ENCODE data around the gene SGO2.
"Not testable (repeated sequence)": the region's sequence is repeated elsewhere in the genome, so short reads cannot be mapped to it uniquely, and the experiment has no call there.

The SGO2 gene

GRCh38 chr2:200624026-200624425 is 98.0 kb downstream of the SGO2 start:
- DNase-seq (ENCODE audit: low read depth): no peak

GRCh38 chr2:200624658-200625057 is 98.7 kb downstream of the SGO2 start:
- DNase-seq (ENCODE audit: low read depth): no peak

- DNase-seq (ENCODE audit: low read depth): no peak
These were observed 99.3 kb downstream of the SGO2 start for GRCh38 chr2:200625282-200625681.

- DNase-seq (ENCODE audit: low read depth): no peak
These were observed 100.0 kb downstream of the SGO2 start for GRCh38 chr2:200625958-200626363.

DNA sequence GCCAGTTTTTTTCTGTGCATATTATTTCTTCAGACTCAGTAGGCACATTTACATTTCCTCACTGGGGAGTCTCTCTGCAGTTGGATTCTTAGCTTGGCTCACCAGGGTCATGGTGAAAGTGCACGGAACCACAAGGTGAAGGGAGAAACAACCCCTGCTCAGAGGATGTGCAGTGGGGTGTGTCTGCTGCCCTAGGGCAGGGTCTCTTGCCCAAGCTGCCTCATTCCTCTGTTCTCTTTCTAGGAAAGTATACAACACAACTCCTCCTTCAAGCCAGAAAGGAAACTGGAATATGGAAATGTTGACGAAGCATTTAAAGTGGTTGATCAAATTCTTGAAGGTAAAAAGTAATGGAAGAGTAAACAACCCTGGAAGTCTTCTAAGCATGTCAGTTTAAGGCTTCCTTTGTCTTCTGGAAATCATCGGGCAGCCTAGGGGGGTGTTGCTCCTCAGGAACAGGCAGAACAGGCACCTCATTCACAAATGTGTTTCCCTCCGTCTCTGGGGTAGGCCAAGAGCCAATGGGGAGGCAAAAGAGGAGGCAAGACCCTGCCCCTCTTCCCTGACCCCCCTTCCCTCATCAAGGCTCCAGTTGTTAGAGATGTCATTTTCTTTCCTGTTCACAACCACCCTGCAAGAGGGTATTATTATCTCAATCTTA is 101.2 kb downstream of the SGO2 start:
- no peak for DNase-seq (ENCODE audit: low read depth)

DNA sequence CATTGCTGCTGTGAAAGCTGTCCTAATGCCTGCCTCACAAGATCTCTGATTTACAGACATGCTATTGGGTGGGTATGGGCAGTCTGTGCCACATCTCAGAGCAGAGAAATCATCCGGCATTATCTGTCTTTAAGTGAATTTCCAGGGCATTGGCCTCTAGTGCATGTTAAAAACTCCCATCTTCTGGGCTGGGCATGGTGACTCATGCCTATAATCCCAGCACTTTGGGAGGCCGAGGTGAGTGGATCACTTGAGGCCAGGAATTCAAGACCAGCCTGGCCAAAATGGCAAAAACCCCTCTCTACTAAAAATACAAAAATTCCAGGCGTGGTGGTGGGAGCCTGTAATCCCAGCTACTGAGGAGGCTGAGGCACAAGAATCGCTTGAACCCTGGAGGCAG is 102.5 kb downstream of the SGO2 start:
- not testable (repeated sequence) for DNase-seq (ENCODE audit: low read depth)

GRCh38 chr2:200631287-200631686 is 105.3 kb downstream of the SGO2 start:
- no peak for DNase-seq (ENCODE audit: low read depth)
